COLO829 (cell line): ENCODE measurements around the gene LAIR2.

Experiments
- DNase-seq: peaks from one replicate; pipeline ENCODE4 v3.0.0; 2012; ENCODE audit warnings: low spot score

Gene LAIR2

DNA sequence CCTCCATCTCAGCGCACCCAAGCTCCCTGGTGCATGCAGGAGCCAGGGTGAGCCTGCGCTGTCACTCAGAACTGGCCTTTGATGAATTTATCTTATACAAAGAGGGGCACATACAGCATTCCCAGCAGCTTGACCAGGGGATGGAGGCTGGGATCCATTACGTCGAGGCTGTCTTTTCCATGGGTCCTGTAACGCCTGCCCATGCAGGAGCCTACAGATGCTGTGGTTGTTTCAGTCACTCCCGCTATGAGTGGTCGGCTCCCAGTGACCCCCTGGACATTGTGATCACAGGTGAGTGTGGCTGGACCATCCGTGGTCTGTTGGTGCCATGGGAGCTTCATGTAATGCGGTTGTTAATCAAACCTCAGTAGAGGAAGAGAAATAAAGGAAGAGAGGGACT lies 33.0 kb downstream of the LAIR2 start:
- no peak for DNase-seq

DNA sequence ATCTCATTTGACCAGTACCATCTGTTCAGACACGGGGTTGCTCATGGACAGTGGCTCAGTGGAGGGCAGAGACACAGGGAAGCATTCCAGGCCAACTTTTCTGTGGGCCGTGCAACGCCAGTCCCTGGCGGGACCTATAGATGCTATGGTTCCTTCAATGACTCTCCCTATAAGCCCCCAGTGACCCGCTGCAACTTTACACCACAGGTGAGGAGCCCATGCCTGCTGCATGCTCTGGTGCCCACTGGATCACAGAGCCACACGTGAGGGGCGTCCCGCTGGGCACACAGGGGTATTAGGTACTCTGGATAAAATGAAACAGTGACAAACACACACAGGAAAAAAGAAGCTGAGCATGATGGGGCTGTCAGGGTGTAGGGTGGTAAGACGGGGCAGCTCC lies 34.3 kb downstream of the LAIR2 start:
- no peak for DNase-seq

DNA sequence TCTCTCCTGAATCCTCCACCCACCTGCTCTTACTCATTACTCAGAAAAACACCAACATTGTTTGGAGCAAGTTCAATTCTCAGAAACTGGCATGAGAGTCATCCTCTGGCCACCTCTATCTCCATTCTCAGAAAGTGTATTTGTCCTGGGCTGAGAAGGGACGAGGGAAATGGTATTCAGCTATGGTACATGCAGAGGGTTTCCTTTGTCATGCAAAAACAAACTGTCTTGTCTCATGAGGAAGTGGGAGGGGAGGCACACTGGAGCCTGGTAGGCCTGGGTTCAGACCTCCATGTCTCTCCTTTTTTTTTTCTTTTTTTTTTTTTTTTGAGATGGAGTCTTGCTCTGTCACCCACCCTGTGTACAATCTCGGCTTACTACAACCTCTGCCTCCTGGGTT lies 39.1 kb downstream of the LAIR2 start:
- DNase-seq: no peak

DNA sequence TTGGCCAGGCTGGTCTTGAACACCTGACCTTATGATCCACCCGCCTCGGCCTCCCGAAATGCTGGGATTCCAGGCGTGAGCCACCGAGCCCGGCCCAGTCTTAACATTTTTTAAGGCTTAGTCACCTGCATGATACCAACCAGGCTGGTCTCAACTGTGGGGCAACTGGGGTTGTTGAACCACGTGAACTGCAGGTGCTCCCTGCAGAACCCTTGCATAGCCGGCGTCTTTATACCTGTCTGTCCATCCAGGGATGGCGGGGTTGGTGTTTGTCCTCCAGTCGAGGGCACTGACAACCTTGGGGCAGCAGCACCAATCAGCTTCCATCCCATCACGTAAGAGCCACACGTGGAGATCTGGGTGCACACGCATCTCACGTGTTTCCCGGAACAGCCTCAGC lies 46.2 kb downstream of the LAIR2 start:
- DNase-seq: no peak

DNA sequence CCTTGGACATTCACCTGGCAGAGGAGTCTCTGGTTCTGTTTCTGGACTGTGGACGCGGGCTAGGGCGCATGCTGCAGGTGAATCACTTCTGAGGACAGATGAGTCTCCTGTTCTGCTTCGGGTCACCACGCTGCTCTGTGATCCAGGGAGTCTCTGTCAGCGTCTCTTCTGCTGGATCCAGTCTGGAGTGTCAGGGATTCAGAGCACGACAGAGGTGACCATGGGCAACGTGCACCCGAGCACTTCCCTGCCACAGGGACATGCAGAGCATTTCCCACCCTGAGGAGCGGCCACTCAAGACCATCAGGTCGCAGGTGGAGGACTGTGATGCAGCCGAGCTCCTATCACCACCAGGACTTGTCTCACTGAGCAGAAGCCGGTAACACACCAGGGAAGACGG lies 46.6 kb downstream of the LAIR2 start:
- no peak for DNase-seq

DNA sequence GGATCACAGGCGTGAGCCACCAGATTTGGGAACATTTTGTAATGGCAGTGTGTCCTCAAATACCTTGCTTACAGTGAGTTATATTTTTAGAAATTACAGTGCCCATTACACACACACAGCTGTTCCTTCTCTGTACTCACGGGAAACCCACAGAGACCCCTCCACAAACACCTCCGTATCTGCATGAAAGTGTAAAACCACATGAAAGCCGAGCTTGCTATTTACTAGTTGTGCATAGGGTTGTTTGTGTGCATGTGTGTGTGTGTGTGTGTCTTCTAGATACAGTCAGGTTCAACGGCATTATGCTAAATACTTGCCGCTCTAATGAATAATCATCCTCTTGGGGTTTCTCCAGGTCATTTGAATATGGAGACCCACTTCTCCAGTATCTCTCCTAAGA lies 48.7 kb downstream of the LAIR2 start:
- no peak for DNase-seq

DNA sequence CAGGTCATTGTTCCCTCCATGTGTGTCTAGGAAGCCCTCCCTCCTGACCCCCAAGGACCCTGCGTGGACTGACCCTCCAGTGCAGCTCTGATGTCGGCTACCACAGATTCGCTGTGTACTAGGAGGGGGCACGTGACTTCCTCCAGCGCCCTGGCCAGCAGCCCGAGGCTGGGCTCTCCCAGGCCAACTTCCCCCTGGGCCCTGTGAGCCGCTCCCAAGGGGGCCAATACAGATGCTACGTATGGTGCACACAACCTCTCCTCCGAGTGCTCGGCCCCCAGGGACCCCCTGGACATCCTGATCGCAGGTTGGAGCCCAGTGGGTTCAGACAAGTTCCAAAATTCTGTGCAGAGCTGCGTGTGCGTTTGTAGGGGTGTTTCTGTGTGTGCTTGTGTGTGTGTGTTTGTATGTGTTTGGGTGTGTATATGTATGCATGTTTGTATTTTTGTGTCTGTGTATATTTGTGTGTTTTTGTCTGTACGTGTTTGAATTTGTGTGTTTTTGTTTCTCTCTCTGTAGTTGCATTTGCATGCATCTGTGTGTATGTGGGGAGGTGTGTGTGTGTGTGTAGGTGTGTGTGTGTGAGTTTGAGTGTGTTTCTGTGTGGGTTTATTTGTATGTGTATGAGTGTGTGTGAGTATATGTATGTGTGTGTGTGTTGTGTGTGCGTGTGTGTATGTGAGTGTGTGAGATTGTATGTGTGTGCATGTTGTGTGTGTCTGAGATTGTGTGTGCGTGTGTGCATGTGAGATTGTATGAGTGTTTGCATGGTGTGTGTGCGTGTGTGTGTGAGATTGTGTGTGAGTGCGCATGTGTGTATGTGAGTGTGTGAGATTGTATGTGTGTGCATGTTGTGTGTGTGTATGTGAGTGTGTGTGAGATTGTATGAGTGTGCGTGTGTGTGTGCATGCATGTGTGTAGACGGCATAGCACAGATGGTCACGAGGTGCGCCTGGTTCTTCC lies 49.6 kb downstream of the LAIR2 start:
- no peak for DNase-seq

DNA sequence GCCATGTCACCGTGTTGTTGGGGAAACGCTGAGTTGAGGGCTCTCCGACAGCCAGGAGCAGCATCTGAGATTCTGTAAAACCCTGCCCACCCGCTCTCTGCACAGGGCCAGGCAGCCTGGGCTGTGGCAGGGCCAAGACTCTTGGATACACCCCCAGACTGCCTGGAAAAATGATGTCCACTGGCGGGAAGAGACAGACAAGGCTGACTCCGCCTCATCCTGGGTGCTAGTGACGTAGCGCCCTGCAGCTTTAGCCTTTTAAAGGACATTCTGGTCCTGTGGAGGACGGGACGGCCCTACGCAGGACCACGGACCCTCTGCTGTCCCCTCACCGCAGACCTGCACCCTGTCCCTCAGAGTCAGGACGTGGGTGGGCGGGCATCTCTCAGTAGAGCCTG lies 50.3 kb downstream of the LAIR2 start:
- no peak for DNase-seq

DNA sequence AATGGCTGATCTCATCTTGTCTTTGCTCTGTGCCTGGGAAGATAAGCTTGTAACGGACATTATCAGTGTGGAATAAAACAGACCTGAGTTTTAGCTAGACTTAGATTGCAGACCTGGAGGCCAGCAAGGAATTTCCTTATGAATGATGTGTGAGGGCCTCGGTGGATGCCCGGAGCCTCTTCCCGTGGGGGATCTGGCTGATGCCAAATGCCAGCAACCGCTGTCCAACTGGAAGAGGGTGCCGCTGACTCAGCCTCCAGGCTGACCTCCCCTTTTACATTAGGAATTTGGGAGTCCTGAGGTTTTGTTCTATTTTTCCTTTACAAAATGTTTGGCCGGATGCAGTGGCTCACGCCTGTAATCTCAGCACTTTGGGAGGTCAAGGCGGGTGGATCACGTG lies 51.4 kb downstream of the LAIR2 start:
- DNase-seq: no peak

DNA sequence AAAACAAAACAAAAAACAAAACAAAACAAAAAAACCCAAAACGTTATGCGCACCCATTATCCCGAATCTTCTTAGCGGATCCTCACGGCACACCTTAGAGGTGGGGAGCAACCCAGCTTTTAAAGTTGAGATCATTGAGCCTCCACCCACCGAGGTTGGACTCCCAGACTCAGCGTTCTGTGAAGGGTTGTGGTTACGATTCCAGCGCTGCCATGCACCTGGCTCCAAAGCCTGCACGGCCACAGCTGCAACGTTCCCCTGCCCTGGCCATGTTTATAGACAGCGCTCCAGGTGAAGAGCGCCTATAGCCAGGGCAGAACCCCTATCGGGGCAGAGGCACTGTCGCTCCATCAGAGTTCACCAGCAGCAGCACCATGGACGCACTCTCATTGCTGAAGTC lies 52.3 kb downstream of the LAIR2 start:
- no peak for DNase-seq

DNA sequence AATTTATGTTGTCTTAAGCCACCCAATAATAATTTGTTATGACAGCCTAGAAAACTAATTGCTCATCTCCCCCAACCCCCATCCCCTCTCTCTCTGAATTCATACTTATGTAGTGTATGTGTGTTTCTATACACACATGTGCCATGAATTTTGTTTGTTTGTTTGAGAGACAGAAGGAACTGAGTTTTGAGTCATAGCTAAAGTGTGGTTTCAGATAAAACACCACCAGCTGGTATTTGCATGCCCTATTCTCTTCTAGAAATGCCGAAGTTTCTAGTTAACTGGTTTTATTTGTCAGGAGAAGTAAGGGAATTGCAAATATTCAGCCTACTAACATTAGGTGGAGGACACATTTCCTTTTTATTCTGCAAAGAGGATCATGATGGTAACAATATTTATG lies 53.6 kb downstream of the LAIR2 start:
- DNase-seq: no peak

DNA sequence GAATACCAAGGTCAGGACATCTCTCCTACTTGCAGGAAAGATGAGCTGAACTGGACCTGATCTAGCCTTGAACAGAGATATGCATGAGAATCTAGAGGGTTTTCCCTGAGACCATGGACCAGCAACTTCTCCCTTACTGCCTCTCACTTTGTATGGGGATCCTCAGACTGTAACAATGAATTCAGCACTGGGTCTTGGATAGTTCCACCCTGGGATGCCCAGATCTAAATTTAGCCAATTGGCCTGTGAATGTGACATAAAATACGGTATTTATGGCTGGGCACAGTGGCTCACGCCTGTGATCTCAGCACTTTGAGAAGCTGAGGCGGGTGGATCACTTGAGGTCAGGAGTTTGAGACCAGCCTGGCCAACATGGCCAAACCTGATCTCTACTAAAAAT lies 55.7 kb downstream of the LAIR2 start:
- no peak for DNase-seq
